HepG2 (cell line): Measurements from ENCODE around the gene PIP4K2C. TPM values are rescaled to one million over a fixed set of nuclear protein-coding genes. Genes with fewer than 3 reads are reported as not detected.
A peak's percentile ranks its signal among the peaks of the same experiment; 100 is the strongest.

Experiments used
- CCDC6 ChIP-seq: sonication (generic); formaldehyde crosslinking; IDR thresholded peaks from 2 replicates; pipeline ENCODE4 v1.8.1; 2022; ENCODE audit warnings: mild to moderate bottlenecking, missing genetic modification reagents, moderate library complexity
- GPN1 ChIP-seq: sonication (generic); formaldehyde crosslinking; IDR thresholded peaks from 2 replicates; pipeline ENCODE4 v1.5.1; 2020; ENCODE audit warnings: missing genetic modification reagents, borderline replicate concordance
- KDM5A ChIP-seq: fragments of 200-600 bp; sonication (generic); IDR thresholded peaks from 2 replicates; pipeline ENCODE4 v1.7.0; 2018; ENCODE audit warnings: antibody characterized with exemption, mild to moderate bottlenecking, low read length, borderline replicate concordance
- KIAA2018 ChIP-seq: sonication (generic); formaldehyde crosslinking; IDR thresholded peaks from 2 replicates; pipeline ENCODE4 v1.5.0; 2020; ENCODE audit warnings: mild to moderate bottlenecking, missing genetic modification reagents, borderline replicate concordance
- NFKB2 ChIP-seq: sonication (generic); formaldehyde crosslinking; IDR thresholded peaks from 2 replicates; pipeline ENCODE4 v1.4.0; 2020; ENCODE audit warnings: missing genetic modification reagents, borderline replicate concordance
- RXRA ChIP-seq: sonication (generic); formaldehyde crosslinking; IDR thresholded peaks from 2 replicates; pipeline ENCODE4 v1.5.1; 2020; ENCODE audit warnings: missing genetic modification reagents
- STAG1 ChIP-seq: sonication (generic); formaldehyde crosslinking; IDR thresholded peaks from 2 replicates; pipeline ENCODE4 v1.4.0; 2020; ENCODE audit warnings: missing genetic modification reagents
- TOPORS ChIP-seq: sonication (generic); formaldehyde crosslinking; IDR thresholded peaks from 2 replicates; pipeline ENCODE4 v1.8.0; 2023; ENCODE audit warnings: mild to moderate bottlenecking, missing genetic modification reagents
- XRCC5 ChIP-seq: fragments of 200-400 bp; formaldehyde crosslinking; optimal IDR thresholded peaks from 2 replicates; pipeline ENCODE3; 2017; ENCODE audit warnings: mild to moderate bottlenecking, low read length
- ZFP90 ChIP-seq: sonication (generic); formaldehyde crosslinking; IDR thresholded peaks from 2 replicates; pipeline ENCODE4 v1.8.0; 2022; ENCODE audit warnings: missing genetic modification reagents, mild to moderate bottlenecking, inconsistent platforms, borderline replicate concordance
- ZMYM2 ChIP-seq: sonication (generic); formaldehyde crosslinking; IDR thresholded peaks from 2 replicates; pipeline ENCODE4 v1.8.0; 2022; ENCODE audit warnings: mild to moderate bottlenecking, missing genetic modification reagents
- ZNF205 ChIP-seq: IDR thresholded peaks from 2 replicates; pipeline ENCODE4 v1.6.1; 2018; ENCODE audit warnings: missing biosample characterization, missing genetic modification reagents
- ZNF451 ChIP-seq: sonication (generic); formaldehyde crosslinking; IDR thresholded peaks from 2 replicates; pipeline ENCODE4 v1.5.0; 2020; ENCODE audit warnings: mild to moderate bottlenecking, missing genetic modification reagents
- ZNF512 ChIP-seq: sonication (generic); formaldehyde crosslinking; IDR thresholded peaks from 2 replicates; pipeline ENCODE4 v1.4.0; 2020; ENCODE audit warnings: mild to moderate bottlenecking, missing genetic modification reagents
- ZNF546 ChIP-seq: sonication (generic); formaldehyde crosslinking; conservative IDR thresholded peaks from 2 replicates; pipeline ENCODE4 v1.8.1; 2023; ENCODE audit warnings: mild to moderate bottlenecking, missing genetic modification reagents
- ZNF570 ChIP-seq: sonication (generic); formaldehyde crosslinking; IDR thresholded peaks from 2 replicates; pipeline ENCODE4 v1.4.0; 2020; ENCODE audit warnings: mild to moderate bottlenecking, missing genetic modification reagents, borderline replicate concordance
- ZNF883 ChIP-seq: sonication (generic); formaldehyde crosslinking; IDR thresholded peaks from 2 replicates; pipeline ENCODE4 v1.5.1; 2020; ENCODE audit warnings: mild to moderate bottlenecking, missing genetic modification reagents; ENCODE audit errors: not compliant biosample characterization
- ZSCAN25 ChIP-seq: sonication (generic); formaldehyde crosslinking; IDR thresholded peaks from 2 replicates; pipeline ENCODE4 v1.8.0; 2022; ENCODE audit warnings: mild to moderate bottlenecking, missing genetic modification reagents
- polyA plus RNA-seq, 8 experiments: library from polyadenylated mRNA; depleted of rRNA in 3 of 8; stranded (reverse) in 7 of 8; unstranded in 1 of 8; fragments of >200 nt; fragmentation: Illumina TruSeq in 4 of 8; extraction: Trizol in 4 of 8; gene quantifications; 2 replicates each; pipeline versions ENCODE4 v1.2.1 to v1.2.3, GENCODE V29; 2011 to 2016; ENCODE audit warnings: low read depth in 4 of 8, missing spikeins in 1 of 8, mixed read lengths in 1 of 8; ENCODE audit not compliant: insufficient read depth in 1 of 8
- total RNA-seq, 5 experiments: library from RNA; depleted of rRNA; stranded (reverse); fragments of >200 nt; fragmentation: Illumina TruSeq; extraction: Trizol; gene quantifications; 2 replicates each; pipeline ENCODE4 v1.2.3, GENCODE V29; 2016; ENCODE audit warnings: low read depth in 1 of 5

The PIP4K2C gene
- total and polyA plus RNA-seq, 2 of the 13 experiments (the other 11 are each of a cell fraction or from before 2014, with no cell fraction given), result 23.3 to 26.4 TPM

- peak; percentile 82 for TF ChIP-seq ZNF512
- peak; percentile 90 for TF ChIP-seq STAG1 (CRISPR knock-in tag)
- no peak for TF ChIP-seq ZMYM2
- TF ChIP-seq ZNF546 (CRISPR knock-in tag), result no peak
- no peak for TF ChIP-seq TOPORS (CRISPR knock-in tag)
- TF ChIP-seq ZNF451 (CRISPR knock-in tag), result 0 out of 2 replicates have a peak, but pooled peaks have one; percentile 10
- TF ChIP-seq ZFP90 (CRISPR knock-in tag), result 0 out of 2 replicates have a peak, but pooled peaks have one; percentile 47
- no peak for TF ChIP-seq GPN1
- TF ChIP-seq CCDC6 (CRISPR knock-in tag), result no peak; the same call in 1 of the 2 replicates
- no peak for TF ChIP-seq ZSCAN25
- no peak for TF ChIP-seq ZNF205
- no peak for TF ChIP-seq ZNF570 (CRISPR knock-in tag)
- TF ChIP-seq KDM5A, result no peak
- TF ChIP-seq RXRA (CRISPR knock-in tag), result peak; percentile 52
- peak; percentile 75 for TF ChIP-seq XRCC5
- TF ChIP-seq NFKB2 (CRISPR knock-in tag), result peak; percentile 55; the same call in 1 of the 2 replicates
- no peak for TF ChIP-seq KIAA2018
- TF ChIP-seq ZNF883 (CRISPR knock-in tag), result peak; percentile 62
Measured at GRCh38 chr12:57621497-57622292, 30.7 kb downstream of the PIP4K2C start (continued).
